BLaER1 (cell line): ENCODE data around the gene NEO1.
A peak's percentile ranks its signal among the peaks of the same experiment; 100 is the strongest.

Experiments
- H3K27ac ChIP-seq: shearing (Covaris generic); formaldehyde crosslinking; 2 replicates; pipeline ENCODE4 v1.8.1; 2022
- H3K27me3 ChIP-seq: shearing (Covaris generic); formaldehyde crosslinking; 2 replicates; pipeline ENCODE4 v1.8.1; 2022
- H3K36me3 ChIP-seq: shearing (Covaris generic); formaldehyde crosslinking; 2 replicates; pipeline ENCODE4 v1.8.1; 2022
- H3K4me1 ChIP-seq: shearing (Covaris generic); formaldehyde crosslinking; 2 replicates; pipeline ENCODE4 v1.8.1; 2022
- H3K4me2 ChIP-seq: shearing (Covaris generic); formaldehyde crosslinking; 2 replicates; pipeline ENCODE4 v1.8.1; 2022
- H3K4me3 ChIP-seq: shearing (Covaris generic); formaldehyde crosslinking; 2 replicates; pipeline ENCODE4 v1.8.1; 2022
- H3K9ac ChIP-seq: shearing (Covaris generic); formaldehyde crosslinking; 2 replicates; pipeline ENCODE4 v1.8.1; 2022
- H3K9me3 ChIP-seq: shearing (Covaris generic); formaldehyde crosslinking; 2 replicates; pipeline ENCODE4 v1.8.1; 2022
- H4K20me1 ChIP-seq: shearing (Covaris generic); formaldehyde crosslinking; 2 replicates; pipeline ENCODE4 v1.8.1; 2022
- Cebpa-rat ChIP-seq: shearing (Covaris generic); IDR thresholded peaks from 2 replicates; pipeline ENCODE4 v1.8.1; 2022

The NEO1 gene

GRCh38 chr15:73051807-73052652 lies at the start of gene NEO1:
Gene NEO1 (plus strand): TSS chr15:73052463. CDS start chr15:73052676, 213 bp downstream.
- H3K27ac ChIP-seq, result peak within 1 kb of the TSS; percentile 82

GRCh38 chr15:73004462-73004861 lies 47.8 kb upstream of the NEO1 start:
- Histone ChIP-seq H3K4me2 (no peak overlapping the region), H3K27me3 (no peaks in the 10 kb centered on the region), H3K36me3 (no peaks in the 10 kb centered on the region), H4K20me1 (no peaks in the 10 kb centered on the region), H3K9ac (no peak overlapping the region), H3K4me1 (no peaks in the 10 kb centered on the region), H3K27ac (no peak overlapping the region), H3K9me3 (no peaks in the 10 kb centered on the region), H3K4me3 (no peak overlapping the region)
- TF ChIP-seq Cebpa-rat, result no peak

More at GRCh38 chr15:73051807-73052652, at the start of gene NEO1:
- peaks cover 26% of the 10 kb centered on the region for H4K20me1 ChIP-seq
- H3K27me3 ChIP-seq, result peaks cover 10% of the 10 kb centered on the region; the same call in 1 of the 2 replicates
- peak within 1 kb of the TSS; percentile 88 for H3K9ac ChIP-seq
- H3K4me2 ChIP-seq, result peak within 1 kb of the TSS; percentile 91
- TF ChIP-seq Cebpa-rat, result no peak
- H3K36me3 ChIP-seq, result no peaks in the 10 kb centered on the region
- H3K4me1 ChIP-seq, result peaks cover 12% of the 10 kb centered on the region
- H3K9me3 ChIP-seq, result no peaks in the 10 kb centered on the region
- H3K4me3 ChIP-seq, result peak within 1 kb of the TSS; percentile 89

- Histone ChIP-seq H3K9ac (no peak overlapping the region), H3K36me3 (no peaks in the 10 kb centered on the region), H3K4me2 (no peak overlapping the region), H4K20me1 (no peaks in the 10 kb centered on the region), H3K27me3 (no peaks in the 10 kb centered on the region), H3K4me3 (no peak overlapping the region), H3K4me1 (no peaks in the 10 kb centered on the region), H3K27ac (no peak overlapping the region), H3K9me3 (no peaks in the 10 kb centered on the region)
- TF ChIP-seq Cebpa-rat, result no peak
These were observed 47.2 kb upstream of the NEO1 start for GRCh38 chr15:73005032-73005431.

- H3K4me3 ChIP-seq, result no peak overlapping the region
- no peaks in the 10 kb centered on the region for H3K27me3 ChIP-seq
- H3K9me3 ChIP-seq, result no peaks in the 10 kb centered on the region
- H3K4me1 ChIP-seq, result no peaks in the 10 kb centered on the region
- no peaks in the 10 kb centered on the region for H3K36me3 ChIP-seq
- no peak overlapping the region for H3K4me2 ChIP-seq
- no peaks in the 10 kb centered on the region for H4K20me1 ChIP-seq
- no peak overlapping the region for H3K9ac ChIP-seq
- no peak overlapping the region for H3K27ac ChIP-seq
- TF ChIP-seq Cebpa-rat, result no peak
These were observed 46.8 kb upstream of the NEO1 start for GRCh38 chr15:73005446-73005845.

GRCh38 chr15:73006523-73006922 lies 45.7 kb upstream of the NEO1 start:
- Histone ChIP-seq H3K4me1 (no peaks in the 10 kb centered on the region), H3K9me3 (no peaks in the 10 kb centered on the region), H3K4me3 (no peak overlapping the region), H3K27me3 (no peaks in the 10 kb centered on the region), H3K4me2 (no peak overlapping the region), H3K27ac (no peak overlapping the region), H3K9ac (no peak overlapping the region), H3K36me3 (no peaks in the 10 kb centered on the region), H4K20me1 (no peaks in the 10 kb centered on the region)
- TF ChIP-seq Cebpa-rat, result no peak

GRCh38 chr15:73009066-73010056 lies 42.9 kb upstream of the NEO1 start:
- Histone ChIP-seq H3K9me3 (no peaks in the 10 kb centered on the region), H3K4me2 (no peak overlapping the region), H3K9ac (no peak overlapping the region), H4K20me1 (no peaks in the 10 kb centered on the region), H3K27ac (no peak overlapping the region), H3K4me1 (no peaks in the 10 kb centered on the region), H3K27me3 (no peaks in the 10 kb centered on the region), H3K36me3 (no peaks in the 10 kb centered on the region), H3K4me3 (no peak overlapping the region)
- TF ChIP-seq Cebpa-rat, result no peak

GRCh38 chr15:73010154-73011152 lies 41.8 kb upstream of the NEO1 start:
- H3K9me3 ChIP-seq, result no peaks in the 10 kb centered on the region
- H3K4me1 ChIP-seq, result no peaks in the 10 kb centered on the region
- H3K27ac ChIP-seq, result no peak overlapping the region
- H4K20me1 ChIP-seq, result no peaks in the 10 kb centered on the region
- no peaks in the 10 kb centered on the region for H3K36me3 ChIP-seq
- no peak overlapping the region for H3K9ac ChIP-seq
- no peak overlapping the region for H3K4me3 ChIP-seq
- H3K4me2 ChIP-seq, result no peak overlapping the region
- no peak for TF ChIP-seq Cebpa-rat
- no peaks in the 10 kb centered on the region for H3K27me3 ChIP-seq

GRCh38 chr15:73014904-73015303 lies 37.4 kb upstream of the NEO1 start:
- Histone ChIP-seq H3K36me3 (no peaks in the 10 kb centered on the region), H3K27me3 (no peaks in the 10 kb centered on the region)
- TF ChIP-seq Cebpa-rat, result no peak

GRCh38 chr15:73015493-73015892 lies 36.8 kb upstream of the NEO1 start:
- H3K9me3 ChIP-seq, result no peaks in the 10 kb centered on the region
- no peak overlapping the region for H3K27ac ChIP-seq
- H3K27me3 ChIP-seq, result no peaks in the 10 kb centered on the region
- H3K36me3 ChIP-seq, result no peaks in the 10 kb centered on the region
- H3K4me3 ChIP-seq, result no peak overlapping the region
- H3K9ac ChIP-seq, result no peak overlapping the region
- no peak for TF ChIP-seq Cebpa-rat
- no peaks in the 10 kb centered on the region for H4K20me1 ChIP-seq
- H3K4me1 ChIP-seq, result no peaks in the 10 kb centered on the region
- H3K4me2 ChIP-seq, result no peak overlapping the region

More at GRCh38 chr15:73014904-73015303, 37.4 kb upstream of the NEO1 start:
- Histone ChIP-seq H4K20me1 (no peaks in the 10 kb centered on the region), H3K4me3 (no peak overlapping the region), H3K9me3 (no peaks in the 10 kb centered on the region), H3K4me1 (no peaks in the 10 kb centered on the region), H3K4me2 (no peak overlapping the region), H3K9ac (no peak overlapping the region), H3K27ac (no peak overlapping the region)
